ENCODE measurements around the gene ANO10.
"Not testable (repeated sequence)": the region's sequence is repeated elsewhere in the genome, so short reads cannot be mapped to it uniquely, and the experiment has no call there.

The ANO10 gene

DNA sequence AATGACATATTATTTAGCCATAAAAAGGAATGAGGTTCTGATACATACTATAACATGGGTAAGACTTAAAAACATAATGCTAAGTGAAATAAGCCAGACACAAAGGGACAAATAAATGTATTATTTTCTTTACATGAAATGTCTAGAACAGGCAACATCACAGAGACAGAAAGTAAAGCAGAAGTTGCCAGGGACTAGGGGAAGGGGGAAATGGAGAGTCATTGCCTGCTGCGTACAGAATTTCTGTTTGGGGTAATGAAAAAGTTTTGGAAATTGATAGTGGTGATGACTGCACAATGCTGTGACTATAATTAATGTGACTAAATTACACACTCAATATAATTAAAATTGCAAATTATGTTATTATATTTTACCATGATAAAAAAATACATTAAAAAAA is 99.9 kb downstream of the ANO10 start:
- DNase-seq (ENCODE audit: low read depth, low spot score) = no peak

DNA sequence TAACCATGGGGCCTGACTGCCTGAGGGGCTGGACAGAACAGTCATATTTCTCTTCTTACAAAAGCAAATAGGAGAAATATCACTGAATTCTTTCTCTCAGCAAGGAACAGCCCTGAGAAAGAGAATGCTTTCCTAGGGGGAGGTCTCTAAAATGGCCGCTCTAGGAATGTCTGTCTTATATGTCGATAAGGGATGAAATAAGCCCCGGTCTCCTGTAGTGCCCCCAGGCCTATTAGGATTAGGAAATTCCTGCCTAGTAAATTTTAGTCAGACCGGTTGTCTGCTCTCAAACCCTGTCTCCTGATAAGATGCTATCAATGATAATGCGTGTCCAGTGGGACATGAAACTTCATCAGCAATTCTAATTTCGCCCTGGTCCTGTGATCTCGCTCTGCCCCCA is 103.3 kb downstream of the ANO10 start:
- DNase-seq (ENCODE audit: low read depth, low spot score) = not testable (repeated sequence)

DNA sequence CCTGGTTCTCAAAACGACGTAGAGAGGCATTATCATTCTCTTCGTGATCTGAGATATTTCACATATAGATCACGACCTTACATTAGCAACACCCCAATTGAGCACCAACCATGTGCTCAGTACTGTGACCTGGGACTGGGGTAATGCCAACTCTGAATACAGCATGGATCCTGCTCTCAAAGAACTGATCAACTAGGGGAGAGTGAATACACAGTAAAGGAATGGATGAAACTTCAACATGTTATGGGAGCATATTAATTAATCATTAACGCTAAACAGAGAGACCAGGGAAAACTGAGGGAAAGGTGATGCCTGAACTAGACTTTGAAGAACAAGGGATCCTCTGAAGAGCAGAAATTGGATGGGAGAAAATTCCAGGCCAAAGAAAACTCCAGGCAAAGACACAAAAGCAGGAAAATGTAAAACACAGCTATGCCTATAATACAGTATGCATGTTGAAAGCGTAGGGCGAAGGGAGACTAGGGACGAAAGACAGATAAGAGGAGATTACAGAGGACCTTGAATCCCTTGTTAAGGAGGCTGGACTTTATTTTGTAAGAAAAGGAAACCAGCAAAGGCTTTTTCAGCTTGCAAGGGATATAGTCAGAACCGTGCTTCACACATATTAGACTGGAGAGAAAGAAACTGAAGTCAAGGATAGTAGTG is 105.7 kb downstream of the ANO10 start:
- DNase-seq (ENCODE audit: low read depth, low spot score) = no peak

DNA sequence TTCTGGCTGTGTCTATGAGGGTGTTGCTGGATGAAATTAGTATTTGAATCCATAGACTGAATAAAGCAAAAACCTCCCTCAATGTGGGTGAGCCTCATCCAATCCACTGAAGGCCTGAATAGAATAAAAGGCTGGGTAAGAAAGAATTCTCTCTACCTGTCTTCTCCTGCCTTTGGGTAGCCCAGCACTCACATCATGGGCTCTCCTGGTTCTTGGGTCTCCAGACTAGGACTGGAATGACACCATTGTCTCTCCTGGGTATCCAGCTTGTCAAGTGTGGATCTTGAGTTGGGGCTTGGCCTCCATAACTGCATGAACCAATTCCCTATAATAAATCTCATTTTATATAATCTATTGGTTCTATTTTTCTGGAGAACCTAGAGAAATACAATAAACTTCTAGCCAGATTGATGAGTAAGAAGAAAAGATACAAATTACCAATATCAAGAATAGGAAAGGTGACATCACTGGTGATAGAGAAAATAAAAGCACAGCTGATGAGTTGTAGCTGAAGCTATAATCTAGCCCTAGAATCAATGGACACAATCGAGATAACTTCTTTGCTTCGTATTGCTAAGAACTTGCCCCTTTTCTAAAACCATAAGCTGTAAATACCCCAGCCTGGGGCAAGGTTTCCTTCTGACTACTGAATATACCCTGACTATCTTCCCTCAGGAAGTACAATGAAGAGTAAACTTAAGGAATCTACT is 106.4 kb downstream of the ANO10 start:
- DNase-seq (ENCODE audit: low read depth, low spot score) = no peak

DNA sequence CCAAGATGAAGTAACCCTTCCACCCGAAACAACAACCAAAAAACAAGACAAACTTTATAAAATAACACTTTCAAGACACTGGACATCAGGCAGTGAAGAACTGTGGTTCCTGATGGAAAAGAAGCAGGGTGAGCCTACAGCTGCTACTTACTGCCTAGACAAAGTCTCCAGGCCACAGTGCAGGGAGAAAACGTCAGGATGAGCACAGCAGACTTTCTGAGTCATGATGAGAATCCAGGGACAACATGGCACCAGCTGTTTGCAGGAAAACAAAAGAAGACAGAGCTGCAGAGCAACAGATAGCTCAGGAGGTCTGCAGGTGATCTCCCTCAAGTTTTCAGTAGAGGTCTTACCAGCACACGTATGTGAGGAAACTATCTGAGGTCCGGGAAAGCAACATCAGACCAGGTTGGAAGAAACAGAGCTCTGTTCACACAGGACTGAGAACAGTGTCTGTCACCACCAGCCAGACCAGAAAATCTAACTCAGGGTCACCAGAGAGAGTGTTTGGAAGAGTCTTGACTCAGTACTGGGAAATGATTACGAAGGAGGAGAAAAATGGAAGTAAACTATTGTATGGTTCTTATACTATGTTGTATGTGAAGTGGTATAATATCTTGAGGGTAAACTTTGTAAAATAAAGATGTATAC is 108.9 kb downstream of the ANO10 start:
- DNase-seq (ENCODE audit: low read depth, low spot score) = no peak

DNA sequence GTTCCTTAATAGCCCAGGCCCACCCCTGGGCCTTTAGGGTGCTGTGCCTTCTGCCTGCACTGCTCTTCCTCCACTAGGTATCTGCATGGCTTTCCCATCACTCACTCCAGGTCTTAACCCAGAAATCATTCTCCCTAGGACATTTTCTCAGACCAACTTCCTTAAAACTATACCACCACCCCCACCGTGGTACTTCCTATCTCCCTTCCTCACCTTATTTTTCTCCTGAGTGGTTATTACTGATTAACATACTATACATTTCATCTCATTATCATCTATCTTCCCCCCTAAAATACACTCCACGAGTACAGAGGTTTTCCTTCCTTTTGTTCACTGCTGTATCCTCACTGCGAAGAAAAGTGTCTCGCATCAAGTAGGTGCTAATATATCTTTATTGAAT is 115.2 kb downstream of the ANO10 start:
- no peak for DNase-seq (ENCODE audit: low read depth, low spot score)

DNA sequence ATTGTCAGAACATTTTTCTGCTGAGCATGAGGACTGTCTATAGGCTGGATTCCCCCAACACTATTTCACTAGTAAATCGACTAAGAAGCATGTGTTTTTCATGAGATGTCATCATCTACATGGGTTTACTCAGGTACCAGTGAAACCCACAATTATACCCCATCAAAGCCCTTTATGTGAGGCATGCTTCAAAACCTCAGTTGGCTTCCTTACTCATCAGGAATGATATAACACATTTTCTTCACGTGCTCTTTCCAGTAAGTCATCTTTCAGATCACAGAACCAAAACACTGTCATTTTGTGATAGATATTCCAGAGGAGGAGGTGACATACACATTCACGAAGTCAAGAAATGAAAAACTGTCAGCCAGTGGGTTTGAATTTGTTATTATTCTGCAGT is 116.5 kb downstream of the ANO10 start:
- DNase-seq (ENCODE audit: low read depth, low spot score) = no peak

DNA sequence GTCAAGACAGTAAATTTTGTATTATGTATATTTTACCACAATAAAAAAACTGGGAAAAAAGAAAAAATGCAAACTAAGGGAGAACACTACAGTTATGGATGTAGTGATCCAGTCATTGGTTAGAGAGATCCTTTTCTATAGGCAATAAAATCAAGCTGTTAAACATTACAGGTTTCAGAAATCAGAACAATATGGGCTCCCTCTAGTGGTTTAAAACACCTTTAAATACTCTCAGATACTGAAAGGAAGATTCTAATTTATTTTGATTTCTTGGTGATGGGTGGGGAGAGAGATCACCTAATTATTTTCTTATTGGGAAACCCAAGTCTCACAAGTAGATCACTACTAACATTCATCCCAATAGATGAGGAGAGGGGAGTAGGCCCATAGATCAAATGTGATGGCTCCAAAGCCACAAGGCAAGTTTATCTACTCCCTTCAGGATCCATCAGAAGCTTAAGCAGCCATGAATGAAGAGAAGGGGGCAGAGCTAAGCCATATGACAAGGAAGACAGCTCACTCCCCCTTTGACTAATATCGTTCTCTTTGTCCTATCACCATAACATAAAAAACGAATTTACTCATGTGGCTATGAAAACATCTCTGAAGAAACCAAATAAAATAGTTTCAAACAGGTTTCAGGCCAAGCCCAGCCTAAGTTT is 118.6 kb downstream of the ANO10 start:
- DNase-seq (ENCODE audit: low read depth, low spot score) = no peak

DNA sequence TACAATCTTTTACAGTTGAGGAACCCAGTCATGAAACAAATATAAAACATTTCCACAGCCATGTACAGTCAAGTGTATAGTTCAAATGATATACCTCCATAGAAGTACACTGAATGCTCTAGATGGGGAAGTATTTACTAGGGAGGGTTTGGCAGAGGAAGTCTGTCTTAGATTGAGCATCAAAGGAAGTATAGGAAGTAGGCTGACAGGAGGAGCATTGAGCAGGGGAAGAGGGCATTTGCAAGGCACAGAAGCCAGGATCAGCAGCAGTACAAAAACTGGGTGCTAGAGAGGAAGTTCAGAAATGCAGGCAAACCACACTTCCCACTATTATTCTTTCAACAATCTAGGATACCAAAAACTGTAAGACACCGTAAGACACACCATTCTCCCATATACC is 122.6 kb downstream of the ANO10 start:
- no peak for DNase-seq (ENCODE audit: low read depth, low spot score)

DNA sequence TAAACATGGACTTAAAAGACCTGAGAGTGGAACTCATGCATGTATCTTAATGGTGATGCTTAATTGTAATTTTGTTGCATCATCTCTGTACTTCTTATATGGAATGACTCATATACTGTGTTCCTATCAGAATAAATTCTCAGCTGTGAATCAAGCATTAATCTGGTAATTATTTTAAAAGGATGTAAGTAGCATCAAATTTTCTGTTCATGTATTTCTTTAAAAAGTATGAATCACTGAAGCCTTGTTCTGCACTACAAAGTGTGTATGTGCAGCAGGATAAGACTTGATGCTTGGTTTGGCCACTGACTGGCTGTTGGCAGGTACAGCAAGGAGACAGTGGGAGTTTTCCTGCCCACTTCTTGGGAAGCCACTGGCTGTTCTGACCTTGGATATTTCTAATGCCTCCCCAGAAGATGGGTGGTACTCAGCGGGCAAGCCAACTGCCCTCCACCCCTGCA is 123.9 kb downstream of the ANO10 start:
- DNase-seq (ENCODE audit: low read depth, low spot score) = no peak

DNA sequence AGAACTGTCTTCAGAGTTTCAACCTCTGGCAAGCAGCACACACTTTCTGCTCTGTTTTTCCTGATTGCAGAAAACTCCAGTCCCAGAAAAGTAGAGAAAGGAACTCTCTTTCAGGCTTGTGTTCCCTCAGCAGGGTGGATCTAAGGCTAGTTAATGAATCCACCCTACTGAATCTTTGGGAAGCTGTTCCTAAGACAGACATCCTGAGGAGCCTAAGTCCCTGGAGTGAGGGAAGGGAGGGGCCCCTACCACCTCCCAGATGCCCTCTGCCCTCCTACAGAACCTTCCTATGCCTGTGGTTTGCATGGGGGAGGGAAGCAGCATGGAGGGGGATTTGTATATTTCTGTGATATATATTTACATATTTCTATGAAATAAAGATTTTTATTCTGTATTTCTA is 124.4 kb downstream of the ANO10 start:
- DNase-seq (ENCODE audit: low read depth, low spot score) = no peak

DNA sequence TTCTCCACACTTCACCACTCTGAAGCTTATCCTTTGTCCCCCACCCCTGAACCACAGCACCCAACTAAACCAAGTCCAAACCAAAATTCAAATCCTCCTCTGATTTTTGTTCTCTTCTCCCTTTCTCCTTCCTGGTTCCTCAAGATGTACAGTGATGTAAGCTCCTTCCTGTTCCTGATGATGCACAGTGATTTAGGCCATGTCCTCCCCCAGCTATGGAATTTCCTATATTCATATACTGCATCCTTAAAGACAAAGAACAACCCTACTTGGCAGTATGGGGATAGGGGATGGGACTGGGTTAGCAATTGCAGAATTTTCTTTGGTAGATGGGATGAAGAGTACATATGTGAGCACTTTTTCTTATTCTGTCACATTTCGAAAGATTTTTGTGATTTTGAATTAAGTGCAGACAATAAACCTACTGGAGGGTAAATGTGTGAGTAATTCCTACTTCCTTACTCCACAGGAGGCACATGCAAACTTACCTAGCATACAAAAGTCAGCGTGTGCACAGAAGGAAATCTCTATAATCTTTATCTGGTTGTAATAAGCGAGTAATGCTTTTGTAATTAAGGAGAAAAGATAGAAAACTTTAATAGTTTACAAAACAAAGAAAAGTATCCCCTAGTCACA is 125.0 kb downstream of the ANO10 start:
- no peak for DNase-seq (ENCODE audit: low read depth, low spot score)

DNA sequence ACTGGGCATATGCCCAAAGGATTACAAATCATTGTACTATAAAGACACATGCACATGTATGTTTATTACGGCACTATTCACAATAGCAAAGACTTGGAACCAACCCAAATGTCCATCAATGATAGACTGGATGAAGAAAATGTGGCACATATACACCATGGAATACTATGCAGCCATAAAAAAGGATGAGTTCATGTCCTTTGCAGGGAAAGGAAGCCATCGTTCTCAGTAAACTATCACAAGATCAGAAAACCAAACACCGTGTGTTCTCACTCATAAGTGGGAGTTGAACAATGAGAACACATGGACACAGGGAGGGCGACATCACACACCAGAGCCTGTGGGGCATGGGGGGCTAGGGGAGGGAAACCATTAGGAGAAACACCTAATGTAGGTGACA is 128.9 kb downstream of the ANO10 start:
- DNase-seq (ENCODE audit: low read depth, low spot score) = not testable (repeated sequence)

DNA sequence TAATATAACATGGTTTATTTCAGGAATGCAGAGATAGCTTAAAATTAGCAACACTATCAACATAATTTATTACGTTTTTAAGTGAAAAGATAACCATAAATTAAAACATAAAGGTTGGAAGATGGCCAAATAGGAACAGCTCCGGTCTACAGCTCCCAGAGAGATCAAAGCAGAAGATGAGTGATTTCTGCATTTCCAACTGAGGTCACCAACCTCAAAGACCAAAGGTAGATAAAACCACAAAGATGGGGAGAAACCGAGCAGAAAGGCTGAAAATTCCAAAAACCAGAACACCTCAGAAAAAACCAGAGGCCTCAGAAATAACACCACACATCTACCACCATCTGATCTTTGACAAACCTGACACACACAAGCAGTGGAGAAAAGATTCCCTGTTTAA is 130.0 kb downstream of the ANO10 start:
- not testable (repeated sequence) for DNase-seq (ENCODE audit: low read depth, low spot score)

DNA sequence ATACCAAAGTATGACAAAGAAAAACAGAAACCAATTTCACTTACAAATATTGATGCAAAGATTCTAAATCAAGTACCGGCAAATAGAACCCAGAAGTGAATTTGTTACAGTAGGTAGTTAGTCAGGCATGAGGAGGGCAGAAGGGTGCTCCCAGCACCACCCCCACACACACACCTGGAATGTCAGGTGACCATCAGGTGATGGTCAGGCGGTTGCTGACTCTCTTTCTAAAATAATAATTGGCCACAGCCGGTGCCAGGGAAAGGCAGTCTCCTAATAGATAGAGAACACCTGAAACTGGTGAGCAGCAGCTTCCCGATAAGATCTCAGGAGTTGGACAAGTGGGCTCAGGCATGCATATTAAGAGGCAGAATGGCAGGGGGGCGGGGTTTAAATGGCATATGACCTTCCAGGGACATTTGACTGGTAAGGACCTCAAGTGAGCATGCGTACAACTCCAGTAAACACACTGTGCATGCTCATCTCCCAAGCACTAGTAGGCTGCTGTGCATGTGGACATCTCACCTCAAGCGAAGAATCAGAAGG is 131.1 kb downstream of the ANO10 start:
- DNase-seq (ENCODE audit: low read depth, low spot score) = no peak

DNA sequence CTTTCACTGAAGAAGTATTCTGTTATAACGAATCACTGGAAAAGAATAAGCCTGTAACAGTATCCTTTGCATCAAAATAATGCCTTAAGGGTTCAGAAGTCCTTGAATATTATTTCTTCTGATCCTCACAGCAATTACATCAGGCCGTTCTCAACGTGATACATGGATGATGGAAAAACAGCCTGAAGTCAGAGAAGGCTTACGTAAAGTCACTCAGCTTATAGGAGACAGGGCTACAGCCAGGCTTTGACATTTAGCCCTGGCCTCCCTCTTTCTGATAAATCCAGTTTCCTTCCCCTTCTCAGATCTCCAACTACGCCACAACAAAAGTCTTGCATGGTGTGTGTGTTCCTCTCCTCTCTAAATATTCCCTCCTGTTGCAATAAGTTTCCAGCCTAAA is 131.9 kb downstream of the ANO10 start:
- no peak for DNase-seq (ENCODE audit: low read depth, low spot score)

DNA sequence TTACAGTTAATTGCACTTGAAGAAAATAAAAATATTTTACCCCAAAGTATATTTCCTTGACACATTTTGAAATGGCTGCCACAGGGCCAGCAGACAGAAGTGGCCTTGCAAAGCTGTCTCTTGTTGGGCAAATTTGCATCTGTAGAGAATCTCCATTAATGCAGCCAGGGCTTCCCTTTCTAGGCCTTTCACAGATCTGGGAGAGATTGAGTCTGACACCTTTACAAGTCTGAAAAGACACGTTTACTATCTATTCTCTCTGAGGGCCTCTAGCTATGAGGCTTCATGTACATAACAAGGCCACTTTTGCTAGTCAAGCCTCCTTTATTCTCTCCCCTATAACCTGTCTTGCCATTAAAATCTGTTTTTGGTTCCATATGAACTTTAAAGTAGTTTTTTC is 135.9 kb downstream of the ANO10 start:
- no peak for DNase-seq (ENCODE audit: low read depth, low spot score)

DNA sequence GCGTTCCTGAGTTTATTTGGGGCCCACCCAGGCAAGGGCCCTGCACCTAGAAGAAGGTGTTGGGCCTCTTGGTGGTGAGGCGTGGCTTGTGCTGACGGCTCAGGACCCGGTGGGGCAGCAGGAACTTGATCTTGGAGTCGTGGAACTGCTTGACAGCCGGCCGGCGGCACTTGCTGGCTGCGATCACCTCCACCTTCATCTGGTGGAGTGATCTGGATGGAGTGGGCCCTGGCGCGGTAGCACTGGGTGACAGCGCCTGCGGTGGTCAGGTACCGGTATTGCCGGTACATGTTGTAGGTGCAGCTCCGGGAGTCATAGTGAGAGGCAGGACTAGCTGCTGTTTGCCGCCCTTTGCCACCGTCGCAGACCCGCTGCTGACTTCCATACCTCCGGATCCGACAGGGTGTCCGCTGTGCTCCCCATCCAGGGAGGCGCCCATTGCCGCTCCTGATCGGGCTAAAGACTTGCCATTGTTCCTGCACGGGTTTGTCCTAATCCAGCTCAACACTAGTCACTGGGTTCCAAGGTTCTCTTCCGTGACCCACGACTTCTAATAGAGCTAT is 136.8 kb downstream of the ANO10 start:
- no peak for DNase-seq (ENCODE audit: low read depth, low spot score)

DNA sequence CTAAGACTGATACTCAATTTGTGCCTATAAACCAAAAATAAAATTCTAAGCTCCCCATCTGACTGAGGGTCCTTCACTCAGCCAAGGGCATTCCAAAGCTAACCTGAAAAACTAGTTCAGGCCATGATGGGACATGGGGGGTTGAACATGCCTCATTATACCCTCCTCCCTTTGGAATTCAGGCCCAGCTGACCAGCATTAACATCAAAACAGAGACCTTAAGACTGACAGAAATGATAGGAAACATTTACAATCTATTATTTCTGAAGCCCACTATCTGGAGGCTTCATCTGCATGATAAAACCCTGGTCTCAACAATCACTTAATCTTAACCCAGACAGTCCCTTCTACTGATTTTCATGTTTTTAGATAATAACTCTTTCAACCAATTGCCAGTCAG is 140.4 kb downstream of the ANO10 start:
- DNase-seq (ENCODE audit: low read depth, low spot score) = no peak

DNA sequence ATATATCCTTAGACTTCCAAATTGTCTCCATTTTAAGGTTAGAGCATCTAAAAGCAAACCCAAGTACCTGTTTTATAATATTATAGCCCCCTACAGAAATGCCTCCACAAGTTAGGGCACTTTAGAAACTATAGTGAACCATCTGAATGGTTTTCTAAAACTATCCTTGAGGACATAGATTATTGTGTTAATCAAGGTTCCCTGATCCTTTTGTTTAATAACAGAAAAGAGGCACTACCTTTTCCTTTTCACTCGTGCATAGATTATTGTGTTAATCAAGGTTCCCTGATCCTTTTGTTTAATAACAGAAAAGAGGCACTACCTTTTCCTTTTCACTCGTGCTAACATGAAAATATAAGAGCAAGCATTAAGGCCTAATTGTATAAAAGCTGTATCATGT is 143.0 kb downstream of the ANO10 start:
- not testable (repeated sequence) for DNase-seq (ENCODE audit: low read depth, low spot score)

DNA sequence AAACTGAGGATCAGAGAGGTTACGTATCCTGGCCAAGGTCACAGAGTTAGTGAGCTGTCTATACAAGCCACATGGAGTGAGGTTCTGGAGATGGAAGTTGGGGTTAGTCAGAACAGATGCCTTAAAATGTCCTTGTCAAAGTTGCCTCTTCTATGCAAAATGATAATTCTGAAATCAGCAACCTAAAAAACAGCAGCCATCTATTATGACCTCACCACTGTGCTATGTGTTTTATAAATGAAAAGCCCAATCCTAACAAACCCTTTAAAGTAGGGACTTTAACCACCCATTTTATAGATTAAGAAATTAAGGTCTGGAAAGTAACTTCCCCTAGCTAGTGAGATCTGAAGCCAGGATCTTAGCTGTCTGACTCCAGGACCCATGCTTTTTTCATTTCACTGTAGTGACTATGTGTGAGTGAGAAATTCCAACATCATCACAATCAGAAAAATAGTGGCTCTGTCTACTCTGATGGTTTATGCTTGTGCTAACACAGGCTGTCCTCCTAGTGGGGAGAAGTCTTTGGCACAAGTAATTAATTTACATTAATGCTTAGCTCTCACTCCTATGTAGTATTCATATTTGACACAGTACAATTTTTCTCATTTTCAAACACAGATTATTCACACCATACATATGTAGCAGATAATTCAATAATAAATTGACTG is 143.6 kb downstream of the ANO10 start:
- no peak for DNase-seq (ENCODE audit: low read depth, low spot score)
